SK-N-SH treated with all-trans-retinoic acid at 6 μM for 48 hours (cell line): ENCODE results near the gene NARS2.

ENCODE experiments used
- CREB5 ChIP-seq: fragments of 250-450 bp; sonication (Bioruptor Pico); IDR thresholded peaks from 2 replicates; pipeline ENCODE4 v1.5.1; 2020; ENCODE audit warnings: low read depth, mild to moderate bottlenecking, moderate library complexity
- CSDC2 ChIP-seq: fragments of 250-450 bp; sonication (Bioruptor Pico); IDR thresholded peaks from 2 replicates; pipeline ENCODE4 v1.5.0; 2020; ENCODE audit warnings: mild to moderate bottlenecking, moderate library complexity
- ESRRG ChIP-seq: fragments of 250-450 bp; sonication (Bioruptor Pico); IDR thresholded peaks from 2 replicates; pipeline ENCODE4 v1.6.1; 2021; ENCODE audit warnings: mild to moderate bottlenecking
- ISL1 ChIP-seq: fragments of 250-450 bp; sonication (Bioruptor Pico); IDR thresholded peaks from 2 replicates; pipeline ENCODE4 v2.1.2; 2022; ENCODE audit warnings: mild to moderate bottlenecking, moderate library complexity
- POU6F1 ChIP-seq: fragments of 250-450 bp; sonication (Bioruptor Pico); IDR thresholded peaks from 2 replicates; pipeline ENCODE4 v1.8.0; 2021; ENCODE audit warnings: low read depth, mild to moderate bottlenecking, moderate library complexity, borderline replicate concordance
- SNAI2 ChIP-seq: fragments of 250-450 bp; sonication (Bioruptor Pico); IDR thresholded peaks from 2 replicates; pipeline ENCODE4 v1.5.0; 2020; ENCODE audit warnings: mild to moderate bottlenecking, moderate library complexity
- ZC3H10 ChIP-seq: fragments of 250-450 bp; sonication (Bioruptor Pico); IDR thresholded peaks from 2 replicates; pipeline ENCODE4 v1.5.1; 2021; ENCODE audit warnings: mild to moderate bottlenecking, moderate library complexity
- ZFP3 ChIP-seq: fragments of 250-450 bp; sonication (Bioruptor Pico); IDR thresholded peaks from 2 replicates; pipeline ENCODE4 v1.5.0; 2020; ENCODE audit warnings: mild to moderate bottlenecking, moderate library complexity
- ZFP30 ChIP-seq: fragments of 450-650 bp; formaldehyde crosslinking; IDR thresholded peaks from 2 replicates; pipeline ENCODE4 v1.5.0; 2022; ENCODE audit warnings: mild to moderate bottlenecking, moderate library complexity
- ZNF565 ChIP-seq: fragments of 450-650 bp; formaldehyde crosslinking; conservative IDR thresholded peaks from 2 replicates; pipeline ENCODE4 v1.5.0; 2020; ENCODE audit warnings: low read depth, mild to moderate bottlenecking, moderate library complexity
- TF ChIP-seq, protein P1 (sequence below): fragments of 250-450 bp; sonication (Bioruptor Pico); IDR thresholded peaks from 2 replicates; pipeline ENCODE4 v1.8.0; 2020; ENCODE audit warnings: mild to moderate bottlenecking, moderate library complexity, borderline replicate concordance

DNA sequence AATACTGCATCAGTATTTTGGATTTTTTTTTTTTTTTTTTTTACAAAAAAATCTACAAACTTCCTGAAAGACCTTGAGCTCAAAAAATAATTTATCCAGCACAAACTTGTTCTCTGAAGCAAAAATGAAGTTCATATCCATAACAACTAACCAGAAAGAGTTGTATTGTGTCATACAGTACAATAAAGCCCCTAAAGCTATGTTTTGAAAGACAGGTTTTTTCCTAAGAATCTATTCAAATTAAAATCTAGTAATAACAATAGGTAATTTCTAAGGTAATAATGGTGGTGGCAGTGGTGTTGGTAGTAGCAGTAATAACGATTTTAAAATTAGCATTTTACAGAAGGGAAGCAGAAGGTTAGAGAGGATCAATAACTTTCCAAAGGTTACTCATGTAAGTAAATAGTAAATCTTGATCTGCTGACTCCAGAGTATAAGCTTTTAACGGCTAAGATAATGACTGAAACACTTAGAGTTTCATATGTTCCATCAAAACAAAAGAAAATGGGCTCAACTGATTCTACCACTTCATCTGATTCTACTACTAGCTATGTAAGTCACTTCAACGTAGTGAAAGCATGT lies 103.7 kb downstream of the NARS2 start:
- TF ChIP-seq ZNF565 (CRISPR knock-in tag): no peak
- TF ChIP-seq ISL1 (CRISPR knock-in tag): no peak
- no peak for TF ChIP-seq CSDC2 (CRISPR knock-in tag)
- TF ChIP-seq ZFP3 (CRISPR knock-in tag): no peak
- no peak for TF ChIP-seq POU6F1 (CRISPR knock-in tag)
- TF ChIP-seq ZFP30 (CRISPR knock-in tag): no peak
- no peak for TF ChIP-seq SNAI2 (CRISPR knock-in tag)
- TF ChIP-seq ZC3H10 (CRISPR knock-in tag): no peak
- TF ChIP-seq CREB5: no peak
- TF ChIP-seq, protein P1, sequence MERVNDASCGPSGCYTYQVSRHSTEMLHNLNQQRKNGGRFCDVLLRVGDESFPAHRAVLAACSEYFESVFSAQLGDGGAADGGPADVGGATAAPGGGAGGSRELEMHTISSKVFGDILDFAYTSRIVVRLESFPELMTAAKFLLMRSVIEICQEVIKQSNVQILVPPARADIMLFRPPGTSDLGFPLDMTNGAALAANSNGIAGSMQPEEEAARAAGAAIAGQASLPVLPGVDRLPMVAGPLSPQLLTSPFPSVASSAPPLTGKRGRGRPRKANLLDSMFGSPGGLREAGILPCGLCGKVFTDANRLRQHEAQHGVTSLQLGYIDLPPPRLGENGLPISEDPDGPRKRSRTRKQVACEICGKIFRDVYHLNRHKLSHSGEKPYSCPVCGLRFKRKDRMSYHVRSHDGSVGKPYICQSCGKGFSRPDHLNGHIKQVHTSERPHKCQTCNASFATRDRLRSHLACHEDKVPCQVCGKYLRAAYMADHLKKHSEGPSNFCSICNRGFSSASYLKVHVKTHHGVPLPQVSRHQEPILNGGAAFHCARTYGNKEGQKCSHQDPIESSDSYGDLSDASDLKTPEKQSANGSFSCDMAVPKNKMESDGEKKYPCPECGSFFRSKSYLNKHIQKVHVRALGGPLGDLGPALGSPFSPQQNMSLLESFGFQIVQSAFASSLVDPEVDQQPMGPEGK (CRISPR knock-in tag): no peak
- TF ChIP-seq ESRRG: no peak
